Neural progenitor cell (in vitro differentiated cells): ENCODE measurements around the gene DIRAS2. TPM values are rescaled to one million over a fixed set of nuclear protein-coding genes. Genes with fewer than 3 reads are reported as not detected.

Source experiments
- DNase-seq: peaks from one replicate; pipeline ENCODE4 v3.0.0-alpha.2; 2016; ENCODE audit warnings: low spot score
- H2AFZ ChIP-seq: fragments of 200-600 bp; sonication (generic); replicated peaks from 2 replicates; pipeline ENCODE4 v1.6.1; 2016; ENCODE audit warnings: antibody characterized with exemption
- H3F3A ChIP-seq: fragments of 200-600 bp; sonication (generic); 2 replicates; pipeline ENCODE4 v1.6.1; 2016; ENCODE audit warnings: antibody characterized with exemption, low read depth
- H3K27ac ChIP-seq: fragments of 200-600 bp; sonication (generic); 2 replicates; pipeline ENCODE4 v1.5.1; 2016; ENCODE audit warnings: mild to moderate bottlenecking
- H3K27me3 ChIP-seq: fragments of 200-600 bp; sonication (generic); 2 replicates; pipeline ENCODE4 v1.6.1; 2016; ENCODE audit warnings: mild to moderate bottlenecking, moderate library complexity
- H3K36me3 ChIP-seq: fragments of 200-600 bp; sonication (generic); 2 replicates; pipeline ENCODE4 v1.5.1; 2016
- H3K4me1 ChIP-seq: fragments of 200-600 bp; sonication (generic); 2 replicates; pipeline ENCODE4 v1.6.1; 2016; ENCODE audit warnings: mixed run types
- H3K4me2 ChIP-seq: fragments of 200-600 bp; sonication (generic); 2 replicates; pipeline ENCODE4 v1.6.1; 2016
- H3K4me3 ChIP-seq: fragments of 200-600 bp; sonication (generic); 2 replicates; pipeline ENCODE4 v1.5.1; 2016
- H3K79me2 ChIP-seq: fragments of 200-600 bp; sonication (generic); 2 replicates; pipeline ENCODE4 v1.6.1; 2016; ENCODE audit warnings: low read depth
- H3K9ac ChIP-seq: fragments of 200-600 bp; sonication (generic); 2 replicates; pipeline ENCODE4 v1.6.1; 2016
- H3K9me3 ChIP-seq: fragments of 200-600 bp; sonication (generic); 2 replicates; pipeline ENCODE4 v1.5.1; 2016; ENCODE audit warnings: low read depth
- H4K20me1 ChIP-seq: fragments of 200-600 bp; sonication (generic); 2 replicates; pipeline ENCODE4 v1.6.1; 2016; ENCODE audit warnings: low read depth
- H3K27ac Mint-ChIP-seq: 3 replicates; pipeline ENCODE4 v1.8.0; 2021; ENCODE audit warnings: mixed read lengths
- H3K27me3 Mint-ChIP-seq: 2 replicates; pipeline ENCODE4 v1.8.0; 2022; ENCODE audit warnings: low read depth, mild to moderate bottlenecking, inconsistent platforms, moderate library complexity, mixed read lengths; ENCODE audit not compliant: insufficient read depth
- H3K36me3 Mint-ChIP-seq: 3 replicates; pipeline ENCODE4 v1.8.0; 2021; ENCODE audit warnings: mixed read lengths
- H3K4me1 Mint-ChIP-seq: 3 replicates; pipeline ENCODE4 v1.8.0; 2021; ENCODE audit warnings: mixed read lengths
- H3K4me3 Mint-ChIP-seq: 3 replicates; pipeline ENCODE4 v1.8.0; 2021; ENCODE audit warnings: mild to moderate bottlenecking, moderate library complexity, mixed read lengths
- H3K9me3 Mint-ChIP-seq: 3 replicates; pipeline ENCODE4 v1.8.0; 2020; ENCODE audit warnings: mixed read lengths
- CTCF ChIP-seq: fragments of 200-600 bp; sonication (generic); IDR thresholded peaks from 2 replicates; pipeline ENCODE4 v1.5.1; 2017; ENCODE audit warnings: antibody characterized with exemption, mild to moderate bottlenecking
- EZH2 ChIP-seq: fragments of 200-600 bp; sonication (generic); IDR thresholded peaks from 2 replicates; pipeline ENCODE4 v1.6.1; 2017; ENCODE audit warnings: antibody characterized with exemption, mild to moderate bottlenecking, moderate library complexity
- EZH2phosphoT487 ChIP-seq: fragments of 200-600 bp; sonication (generic); IDR thresholded peaks from 2 replicates; pipeline ENCODE4 v1.6.1; 2017; ENCODE audit warnings: antibody characterized with exemption
- total RNA-seq: library from RNA; depleted of rRNA; stranded (reverse); fragments of >200 nt; gene quantifications from 2 replicates; pipeline ENCODE4 v1.2.3, GENCODE V29; 2015; ENCODE audit warnings: low replicate concordance

DIRAS2 gene
- 0.06 TPM in 1 of 2 replicates, not detected in the other for total RNA-seq

- H3K4me3 ChIP-seq, result peak within 1 kb of the TSS; percentile 50
- H3K36me3 Mint-ChIP-seq, result no peaks in the 10 kb centered on the region
These were observed at the start of gene DIRAS2 for GRCh38 chr9:90642570-90643539. Gene DIRAS2 (minus strand): TSS chr9:90642824. CDS start chr9:90613827, 28,997 bp downstream.

GRCh38 chr9:90684736-90685135 is 42.1 kb upstream of the DIRAS2 start:
- Histone ChIP-seq H3K27me3 (no peaks in the 10 kb centered on the region), H3K9me3 (no peaks in the 10 kb centered on the region), H3K4me1 (no peaks in the 10 kb centered on the region), H2AFZ (no peak overlapping the region), H3K4me3 (no peak overlapping the region), H3K4me2 (no peak overlapping the region), H3F3A (no peaks in the 10 kb centered on the region), H3K9ac (no peak overlapping the region), H3K27ac (no peak overlapping the region), H3K36me3 (no peaks in the 10 kb centered on the region), H3K79me2 (no peaks in the 10 kb centered on the region), H4K20me1 (no peaks in the 10 kb centered on the region)
- no peak for TF ChIP-seq CTCF
- no peak for TF ChIP-seq EZH2
- TF ChIP-seq EZH2phosphoT487, result no peak
- no peak for DNase-seq
- no peak overlapping the region for H3K4me3 Mint-ChIP-seq
- H3K36me3 Mint-ChIP-seq, result no peaks in the 10 kb centered on the region
- peaks cover 6% of the 10 kb centered on the region for H3K9me3 Mint-ChIP-seq
- H3K4me1 Mint-ChIP-seq, result no peaks in the 10 kb centered on the region
- H3K27ac Mint-ChIP-seq, result no peak overlapping the region
- peaks cover 2% of the 10 kb centered on the region for H3K27me3 Mint-ChIP-seq

More at GRCh38 chr9:90642570-90643539, at the start of gene DIRAS2:
- Histone ChIP-seq H3K36me3 (no peaks in the 10 kb centered on the region), H3F3A (peaks cover 9% of the 10 kb centered on the region), H3K27me3 (peaks cover 70% of the 10 kb centered on the region), H3K79me2 (no peaks in the 10 kb centered on the region), H2AFZ (peak within 1 kb of the TSS; percentile 99), H3K9ac (no peak within 1 kb of the TSS), H3K9me3 (no peaks in the 10 kb centered on the region), H3K4me2 (peak within 1 kb of the TSS; percentile 89), H3K4me1 (peaks cover 8% of the 10 kb centered on the region), H3K27ac (no peak within 1 kb of the TSS), H4K20me1 (no peaks in the 10 kb centered on the region)
- Mint-ChIP-seq H3K4me3 (peak within 1 kb of the TSS; percentile 93), H3K27me3 (peaks cover 9% of the 10 kb centered on the region), H3K4me1 (peaks cover 19% of the 10 kb centered on the region), H3K9me3 (no peaks in the 10 kb centered on the region), H3K27ac (no peak within 1 kb of the TSS)
- DNase-seq, result peak; percentile 83
- TF ChIP-seq EZH2, result peak; percentile 45
- no peak for TF ChIP-seq EZH2phosphoT487
- TF ChIP-seq CTCF, result peak; percentile 62

GRCh38 chr9:90684106-90684505 is 41.5 kb upstream of the DIRAS2 start:
- H3K4me3 ChIP-seq, result no peak overlapping the region
- Mint-ChIP-seq H3K9me3 (peaks cover 6% of the 10 kb centered on the region), H3K27ac (no peak overlapping the region), H3K36me3 (no peaks in the 10 kb centered on the region), H3K4me3 (no peak overlapping the region), H3K4me1 (no peaks in the 10 kb centered on the region), H3K27me3 (peaks cover 2% of the 10 kb centered on the region)
- H3K4me2 ChIP-seq, result no peak overlapping the region
- no peak overlapping the region for H3K9ac ChIP-seq
- H3K4me1 ChIP-seq, result no peaks in the 10 kb centered on the region
- no peaks in the 10 kb centered on the region for H3K79me2 ChIP-seq
- no peak overlapping the region for H2AFZ ChIP-seq
- H3K27me3 ChIP-seq, result no peaks in the 10 kb centered on the region
- no peaks in the 10 kb centered on the region for H3K9me3 ChIP-seq
- TF ChIP-seq EZH2 (no peak), CTCF (no peak), EZH2phosphoT487 (no peak)
- H3K36me3 ChIP-seq, result no peaks in the 10 kb centered on the region
- DNase-seq, result no peak
- H3F3A ChIP-seq, result no peaks in the 10 kb centered on the region
- no peaks in the 10 kb centered on the region for H4K20me1 ChIP-seq
- no peak overlapping the region for H3K27ac ChIP-seq
